PC-3 (cell line): ENCODE data around the gene SCYGR5.

Experiments
- CTCF ChIP-seq: fragments of 300-600 bp; sonication (generic); conservative IDR thresholded peaks from 2 replicates; pipeline ENCODE4 v1.5.1; 2017; ENCODE audit warnings: antibody characterized with exemption, low read depth, mild to moderate bottlenecking, low read length
- EZH2 ChIP-seq: fragments of 300-600 bp; sonication (generic); IDR thresholded peaks from one replicate; pipeline ENCODE4 v1.6.1; 2017; ENCODE audit warnings: antibody characterized with exemption, mild to moderate bottlenecking, low read length; ENCODE audit not compliant: unreplicated experiment
- EZH2phosphoT487 ChIP-seq: fragments of 300-600 bp; sonication (generic); IDR thresholded peaks from 2 replicates; pipeline ENCODE4 v1.6.1; 2018; ENCODE audit warnings: mild to moderate bottlenecking, antibody characterized with exemption, low read length, borderline replicate concordance

GRCh38 chr2:227661025-227661649 lies 5.5 kb upstream of the SCYGR5 start:
- TF ChIP-seq CTCF (no peak), EZH2 (no peak), EZH2phosphoT487 (no peak)
